Peyer's patch (tissue), 4 donors: ENCODE results near the gene NOL11. TPM values are rescaled to one million over a fixed set of nuclear protein-coding genes. Genes with fewer than 3 reads are reported as not detected.
"Not testable (repeated sequence)": the region's sequence is repeated elsewhere in the genome, so short reads cannot be mapped to it uniquely, and the experiment has no call there.

Experiments
- DNase-seq, 3 donors: peaks; one replicate each; pipeline ENCODE4 v3.0.0-alpha.2; 2017 to 2019
- H3K27ac ChIP-seq, 4 donors: fragments of 200-600 bp; sonication (generic); one replicate each; pipeline ENCODE4 v1.5.1; 2016 to 2019
- H3K27me3 ChIP-seq, 2 donors: fragments of 200-600 bp; sonication (generic); one replicate each; pipeline ENCODE4 v1.5.1; 2019
- H3K36me3 ChIP-seq, 3 donors: fragments of 200-600 bp; sonication (generic); one replicate each; pipeline ENCODE4 v1.5.1; 2016 to 2019
- H3K4me1 ChIP-seq, 4 donors: fragments of 200-600 bp; sonication (generic); one replicate each; pipeline ENCODE4 v1.5.1; 2016 to 2019
- H3K4me3 ChIP-seq, 4 donors: fragments of 200-600 bp; sonication (generic); 1 replicate in 3 of 4; 2 replicates in 1 of 4; pipeline ENCODE4 v1.5.1; 2016 to 2019; ENCODE audit warnings: mild to moderate bottlenecking in 1 of 4
- H3K9me3 ChIP-seq, 4 donors: fragments of 200-600 bp; sonication (generic); one replicate each; pipeline ENCODE4 v1.5.1; 2016 to 2019; ENCODE audit warnings: mild to moderate bottlenecking in 1 of 4
- CTCF ChIP-seq, 6 experiments: fragments of 450-650 bp in 4 of 6; fragments of 200-600 bp in 2 of 6; sonication (generic) in 1 of 6; IDR thresholded peaks; one replicate each; pipeline ENCODE4 v1.5.1; 2017 to 2019; ENCODE audit warnings: antibody characterized with exemption in 6 of 6, mild to moderate bottlenecking in 3 of 6, moderate library complexity in 1 of 6
- POLR2A ChIP-seq, 2 donors: fragments of 450-650 bp; IDR thresholded peaks; one replicate each; pipeline ENCODE4 v1.5.1; 2017; ENCODE audit warnings: antibody characterized with exemption in 2 of 2, mild to moderate bottlenecking in 2 of 2, moderate library complexity in 2 of 2
- total RNA-seq, 4 donors: library from RNA; depleted of rRNA; stranded (reverse); fragments of >200 nt; gene quantifications; one replicate each; pipeline ENCODE4 v1.1.0, GENCODE V29; 2016

The NOL11 gene
- total RNA-seq, 4 donors from 2014 or later, result 20.3 to 92.4 (median 26.2) TPM

- H3K4me3 ChIP-seq, result no peak overlapping the region
- no peak for TF ChIP-seq POLR2A (IDR thresholded peaks at IDR 0.05)
- no peak for TF ChIP-seq CTCF (IDR thresholded peaks at IDR 0.05)
- H3K4me1 ChIP-seq, result no peaks in the 10 kb centered on the region
- no peak overlapping the region for H3K27ac ChIP-seq
- DNase-seq, result no peak
- no peaks in the 10 kb centered on the region for H3K27me3 ChIP-seq
- no peaks in the 10 kb centered on the region for H3K9me3 ChIP-seq
- peaks cover 0 to 6% (median 0%) of the 10 kb centered on the region in 3 donors for H3K36me3 ChIP-seq
These were observed 21.4 kb upstream of the NOL11 start for GRCh38 chr17:67696347-67696746.

- Histone ChIP-seq H3K9me3 (no peaks in the 10 kb centered on the region), H3K27me3 (no peaks in the 10 kb centered on the region), H3K4me3 (no peak overlapping the region), H3K4me1 (no peaks in the 10 kb centered on the region), H3K36me3 (peaks cover 0 to 6% (median 0%) of the 10 kb centered on the region in 3 donors), H3K27ac (no peak overlapping the region)
- DNase-seq, result no peak
- TF ChIP-seq CTCF (IDR thresholded peaks at IDR 0.05) (no peak), POLR2A (IDR thresholded peaks at IDR 0.05) (no peak)
These were observed 20.8 kb upstream of the NOL11 start for GRCh38 chr17:67696853-67697498.

DNA sequence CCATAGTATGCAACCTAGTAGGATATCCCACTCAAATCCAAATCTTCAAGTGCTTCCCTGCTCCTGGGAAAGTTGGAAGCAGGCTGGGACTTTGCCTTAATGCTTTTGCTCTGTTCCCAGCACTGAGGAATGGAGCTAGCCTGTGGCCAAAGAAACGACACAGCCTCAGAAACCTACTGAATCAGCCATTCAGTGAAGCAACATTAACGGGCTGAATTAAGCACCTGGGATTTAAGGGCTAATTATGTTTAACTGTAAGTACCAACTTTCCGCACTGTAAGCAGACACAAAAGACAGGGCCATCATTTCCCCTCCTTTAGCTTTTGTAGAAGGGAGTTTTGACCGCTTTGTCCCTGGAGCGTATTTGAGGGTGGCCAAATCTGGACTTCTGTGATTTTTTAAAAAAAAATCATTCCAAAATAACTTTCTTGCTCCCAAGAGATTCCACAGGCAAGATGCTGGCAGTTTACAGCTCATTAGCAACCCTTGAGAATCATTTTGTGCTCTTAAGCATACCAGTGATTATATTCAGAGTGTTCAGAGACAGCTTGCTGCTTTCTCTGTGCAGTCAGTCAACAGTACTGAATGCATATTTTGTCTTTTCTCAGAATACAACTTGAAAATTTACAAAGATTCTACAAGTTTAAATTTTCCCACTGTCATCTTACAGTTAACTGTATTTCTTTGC lies 17.6 kb upstream of the NOL11 start:
- no peak overlapping the region for H3K27ac ChIP-seq
- no peak overlapping the region for H3K4me3 ChIP-seq
- no peak for DNase-seq
- TF ChIP-seq POLR2A (IDR thresholded peaks at IDR 0.05) (no peak), CTCF (IDR thresholded peaks at IDR 0.05) (no peak)
- no peaks in the 10 kb centered on the region for H3K27me3 ChIP-seq
- no peaks in the 10 kb centered on the region for H3K9me3 ChIP-seq
- H3K4me1 ChIP-seq, result no peaks in the 10 kb centered on the region
- no peaks in the 10 kb centered on the region for H3K36me3 ChIP-seq

DNA sequence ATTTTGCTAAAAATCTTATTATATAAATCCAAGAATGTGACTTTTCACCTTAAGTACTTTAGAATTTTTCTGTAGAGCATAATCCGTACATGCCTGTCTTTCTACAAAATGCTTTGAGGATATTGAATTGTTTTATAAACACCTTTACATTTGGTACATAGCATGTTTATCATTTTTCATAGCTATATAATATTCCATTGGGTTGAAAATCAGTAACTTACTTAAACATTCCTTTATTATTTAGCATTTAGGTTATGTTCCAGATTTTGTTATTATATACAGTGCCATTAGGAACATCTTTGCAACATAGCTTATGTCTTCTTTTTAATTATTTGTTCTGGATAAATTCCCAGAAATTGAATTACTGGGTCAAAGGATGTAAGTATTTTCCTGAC lies 17.0 kb upstream of the NOL11 start:
- no peak overlapping the region for H3K27ac ChIP-seq
- no peak overlapping the region for H3K4me3 ChIP-seq
- TF ChIP-seq CTCF (IDR thresholded peaks at IDR 0.05) (no peak), POLR2A (IDR thresholded peaks at IDR 0.05) (no peak)
- no peak for DNase-seq
- H3K9me3 ChIP-seq, result no peaks in the 10 kb centered on the region
- H3K4me1 ChIP-seq, result no peaks in the 10 kb centered on the region
- H3K36me3 ChIP-seq, result no peaks in the 10 kb centered on the region
- H3K27me3 ChIP-seq, result no peaks in the 10 kb centered on the region

DNA sequence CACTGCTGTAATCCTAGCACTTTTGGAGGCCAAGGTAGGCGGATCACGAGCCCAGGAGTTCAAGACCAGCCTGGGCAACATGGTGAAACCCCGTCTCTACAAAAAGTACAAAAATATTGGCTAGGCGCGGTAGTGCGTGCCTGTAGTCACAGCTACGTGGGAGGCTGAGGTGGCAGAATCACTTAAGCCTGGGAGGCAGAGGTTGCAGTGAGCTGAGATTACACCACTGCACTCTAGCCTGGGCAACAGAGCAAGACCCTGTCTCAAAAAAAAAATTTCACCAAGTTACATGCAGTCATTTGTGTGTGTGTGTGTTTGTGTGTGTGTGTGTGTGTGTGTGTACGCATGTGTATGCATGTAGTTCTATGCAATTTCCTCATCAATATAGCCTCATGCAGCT lies 14.9 kb upstream of the NOL11 start:
- H3K9me3 ChIP-seq, H3K4me1 ChIP-seq, DNase-seq, H3K27me3 ChIP-seq, H3K36me3 ChIP-seq, H3K27ac ChIP-seq, H3K4me3 ChIP-seq: not testable (repeated sequence)

DNA sequence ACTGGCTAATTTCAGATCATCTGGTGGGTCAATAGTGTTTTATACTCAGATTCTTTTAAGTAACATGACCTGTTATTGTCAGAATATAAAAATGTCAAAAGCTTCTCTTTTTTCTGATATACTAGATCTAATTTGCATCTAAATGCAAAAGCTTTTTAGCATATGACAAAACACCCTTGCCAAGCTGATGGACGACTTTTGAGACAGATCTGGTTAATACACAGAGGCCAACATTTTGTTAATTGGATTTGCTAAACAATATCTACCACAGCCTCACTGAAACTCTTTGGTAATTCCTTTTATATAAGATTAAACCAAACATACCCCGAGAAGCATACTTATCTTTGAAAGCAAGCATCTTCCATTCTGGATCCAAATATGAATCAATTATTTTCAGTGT lies 10.3 kb upstream of the NOL11 start:
- Histone ChIP-seq H3K4me3 (no peak overlapping the region), H3K4me1 (no peaks in the 10 kb centered on the region), H3K36me3 (no peaks in the 10 kb centered on the region), H3K27ac (no peak overlapping the region), H3K9me3 (no peaks in the 10 kb centered on the region), H3K27me3 (no peaks in the 10 kb centered on the region)
- TF ChIP-seq POLR2A (IDR thresholded peaks at IDR 0.05), result no peak
- TF ChIP-seq CTCF (IDR thresholded peaks at IDR 0.05), result no peak
- DNase-seq, result no peak
